Measurements from ENCODE around the gene VDR. TPM values are rescaled to one million over a fixed set of nuclear protein-coding genes. Genes with fewer than 3 reads are reported as not detected.

The VDR gene
- total RNA-seq, 1 experiment from 2014 or later, result not detected

- Histone ChIP-seq H2AFZ (ENCODE audit: low read length) (no peak overlapping the region), H3K79me2 (ENCODE audit: low read length) (peaks cover 62% of the 10 kb centered on the region), H3K9me2 (replicated peaks; ENCODE audit: insufficient read depth, low read length) (no peaks in the 10 kb centered on the region), H3K27ac (ENCODE audit: low read length) (peak overlapping the region; percentile 28; the same call in 1 of the 2 replicates), H3K4me3 (ENCODE audit: low read length) (no peak overlapping the region), H3K9me3 (ENCODE audit: low read length) (no peaks in the 10 kb centered on the region), H3K36me3 (ENCODE audit: insufficient read depth, low read length) (0 out of 2 replicates have a peak, but pooled peaks cover 4% of the 10 kb centered on the region), H4K20me1 (ENCODE audit: insufficient read depth, low read depth, low read length) (no peaks in the 10 kb centered on the region), H3K4me1 (ENCODE audit: low read length) (peaks cover 61% of the 10 kb centered on the region), H3K9ac (ENCODE audit: low read length) (no peak overlapping the region), H3K4me2 (ENCODE audit: low read depth, low read length, poor library complexity, severe bottlenecking) (no peak overlapping the region), H3K27me3 (ENCODE audit: low read length) (no peaks in the 10 kb centered on the region)
- no peak for DNase-seq
These were observed 104.2 kb downstream of the VDR start for GRCh38 chr12:47800582-47800981.

GRCh38 chr12:47799357-47799955 is 105.3 kb downstream of the VDR start:
- no peak for DNase-seq
- Histone ChIP-seq H4K20me1 (ENCODE audit: insufficient read depth, low read depth, low read length) (no peaks in the 10 kb centered on the region), H3K36me3 (ENCODE audit: insufficient read depth, low read length) (peaks cover 5% of the 10 kb centered on the region; the same call in 1 of the 2 replicates), H3K27ac (ENCODE audit: low read length) (peak overlapping the region; percentile 67), H3K9ac (ENCODE audit: low read length) (peak overlapping the region; percentile 35; the same call in 1 of the 2 replicates), H3K27me3 (ENCODE audit: low read length) (no peaks in the 10 kb centered on the region), H2AFZ (ENCODE audit: low read length) (no peak overlapping the region), H3K4me3 (ENCODE audit: low read length) (no peak overlapping the region), H3K9me2 (replicated peaks; ENCODE audit: insufficient read depth, low read length) (no peaks in the 10 kb centered on the region), H3K9me3 (ENCODE audit: low read length) (no peaks in the 10 kb centered on the region), H3K4me1 (ENCODE audit: low read length) (peaks cover 50% of the 10 kb centered on the region), H3K4me2 (ENCODE audit: low read depth, low read length, poor library complexity, severe bottlenecking) (no peak overlapping the region), H3K79me2 (ENCODE audit: low read length) (peaks cover 50% of the 10 kb centered on the region)

GRCh38 chr12:47798382-47798948 is 106.3 kb downstream of the VDR start:
- no peak overlapping the region for H2AFZ ChIP-seq (ENCODE audit: low read length)
- H3K4me3 ChIP-seq (ENCODE audit: low read length), result no peak overlapping the region
- no peaks in the 10 kb centered on the region for H3K27me3 ChIP-seq (ENCODE audit: low read length)
- H3K79me2 ChIP-seq (ENCODE audit: low read length), result peaks cover 40% of the 10 kb centered on the region
- H3K9ac ChIP-seq (ENCODE audit: low read length), result no peak overlapping the region
- H3K4me2 ChIP-seq (ENCODE audit: low read depth, low read length, poor library complexity, severe bottlenecking), result no peak overlapping the region
- peaks cover 5% of the 10 kb centered on the region; the same call in 1 of the 2 replicates for H3K36me3 ChIP-seq (ENCODE audit: insufficient read depth, low read length)
- no peaks in the 10 kb centered on the region for H3K9me2 ChIP-seq (replicated peaks; ENCODE audit: insufficient read depth, low read length)
- peaks cover 40% of the 10 kb centered on the region for H3K4me1 ChIP-seq (ENCODE audit: low read length)
- no peak overlapping the region for H3K27ac ChIP-seq (ENCODE audit: low read length)
- no peak for DNase-seq
- no peaks in the 10 kb centered on the region for H4K20me1 ChIP-seq (ENCODE audit: insufficient read depth, low read depth, low read length)
- H3K9me3 ChIP-seq (ENCODE audit: low read length), result no peaks in the 10 kb centered on the region

GRCh38 chr12:47797441-47797840 is 107.4 kb downstream of the VDR start:
- Histone ChIP-seq H3K4me3 (ENCODE audit: low read length) (no peak overlapping the region), H3K36me3 (ENCODE audit: insufficient read depth, low read length) (peaks cover 8% of the 10 kb centered on the region; the same call in 1 of the 2 replicates), H3K27ac (ENCODE audit: low read length) (no peak overlapping the region), H3K9me2 (replicated peaks; ENCODE audit: insufficient read depth, low read length) (no peaks in the 10 kb centered on the region), H3K9me3 (ENCODE audit: low read length) (no peaks in the 10 kb centered on the region), H3K4me2 (ENCODE audit: low read depth, low read length, poor library complexity, severe bottlenecking) (no peak overlapping the region), H2AFZ (ENCODE audit: low read length) (no peak overlapping the region), H4K20me1 (ENCODE audit: insufficient read depth, low read depth, low read length) (no peaks in the 10 kb centered on the region), H3K9ac (ENCODE audit: low read length) (no peak overlapping the region), H3K79me2 (ENCODE audit: low read length) (peaks cover 30% of the 10 kb centered on the region), H3K4me1 (ENCODE audit: low read length) (peaks cover 30% of the 10 kb centered on the region), H3K27me3 (ENCODE audit: low read length) (no peaks in the 10 kb centered on the region)
- peak; percentile 80 for DNase-seq

- H3K4me2 ChIP-seq (ENCODE audit: low read depth, low read length, poor library complexity, severe bottlenecking), result no peak overlapping the region
- H3K36me3 ChIP-seq (ENCODE audit: insufficient read depth, low read length), result peaks cover 11% of the 10 kb centered on the region; the same call in 1 of the 2 replicates
- H3K27me3 ChIP-seq (ENCODE audit: low read length), result no peaks in the 10 kb centered on the region
- no peak overlapping the region for H3K9ac ChIP-seq (ENCODE audit: low read length)
- no peak for DNase-seq
- H3K4me3 ChIP-seq (ENCODE audit: low read length), result no peak overlapping the region
- no peaks in the 10 kb centered on the region for H4K20me1 ChIP-seq (ENCODE audit: insufficient read depth, low read depth, low read length)
- H3K4me1 ChIP-seq (ENCODE audit: low read length), result peaks cover 15% of the 10 kb centered on the region
- H3K27ac ChIP-seq (ENCODE audit: low read length), result no peak overlapping the region
- no peaks in the 10 kb centered on the region for H3K9me2 ChIP-seq (replicated peaks; ENCODE audit: insufficient read depth, low read length)
- no peak overlapping the region for H2AFZ ChIP-seq (ENCODE audit: low read length)
- H3K79me2 ChIP-seq (ENCODE audit: low read length), result peaks cover 15% of the 10 kb centered on the region
- no peaks in the 10 kb centered on the region for H3K9me3 ChIP-seq (ENCODE audit: low read length)
These were observed 108.9 kb downstream of the VDR start for GRCh38 chr12:47795814-47796411.

- no peaks in the 10 kb centered on the region for H4K20me1 ChIP-seq (ENCODE audit: insufficient read depth, low read depth, low read length)
- no peaks in the 10 kb centered on the region for H3K9me2 ChIP-seq (replicated peaks; ENCODE audit: insufficient read depth, low read length)
- H2AFZ ChIP-seq (ENCODE audit: low read length), result no peak overlapping the region
- H3K36me3 ChIP-seq (ENCODE audit: insufficient read depth, low read length), result peaks cover 11% of the 10 kb centered on the region; the same call in 1 of the 2 replicates
- no peak overlapping the region for H3K4me3 ChIP-seq (ENCODE audit: low read length)
- no peaks in the 10 kb centered on the region for H3K9me3 ChIP-seq (ENCODE audit: low read length)
- H3K27ac ChIP-seq (ENCODE audit: low read length), result no peak overlapping the region
- no peak overlapping the region for H3K9ac ChIP-seq (ENCODE audit: low read length)
- no peak overlapping the region for H3K4me2 ChIP-seq (ENCODE audit: low read depth, low read length, poor library complexity, severe bottlenecking)
- no peaks in the 10 kb centered on the region for H3K27me3 ChIP-seq (ENCODE audit: low read length)
- DNase-seq, result no peak
- H3K4me1 ChIP-seq (ENCODE audit: low read length), result peaks cover 9% of the 10 kb centered on the region
- H3K79me2 ChIP-seq (ENCODE audit: low read length), result peaks cover 8% of the 10 kb centered on the region
These were observed 109.5 kb downstream of the VDR start for GRCh38 chr12:47795121-47795813.

- Histone ChIP-seq H3K27ac (ENCODE audit: low read length) (no peak overlapping the region), H3K27me3 (ENCODE audit: low read length) (no peaks in the 10 kb centered on the region), H3K4me1 (ENCODE audit: low read length) (peaks cover 3% of the 10 kb centered on the region), H3K4me2 (ENCODE audit: low read depth, low read length, poor library complexity, severe bottlenecking) (no peak overlapping the region), H3K36me3 (ENCODE audit: insufficient read depth, low read length) (peaks cover 11% of the 10 kb centered on the region; the same call in 1 of the 2 replicates), H3K79me2 (ENCODE audit: low read length) (peaks cover 3% of the 10 kb centered on the region), H4K20me1 (ENCODE audit: insufficient read depth, low read depth, low read length) (no peaks in the 10 kb centered on the region), H3K4me3 (ENCODE audit: low read length) (no peak overlapping the region), H2AFZ (ENCODE audit: low read length) (no peak overlapping the region), H3K9ac (ENCODE audit: low read length) (no peak overlapping the region), H3K9me3 (ENCODE audit: low read length) (no peaks in the 10 kb centered on the region), H3K9me2 (replicated peaks; ENCODE audit: insufficient read depth, low read length) (no peaks in the 10 kb centered on the region)
- no peak for DNase-seq
These were observed 110.1 kb downstream of the VDR start for GRCh38 chr12:47794679-47795078.

All from Karpas-422 (cell line).